T-helper 17 cell (primary cell): ENCODE data around the gene PPP3CA. TPM values are rescaled to one million over a fixed set of nuclear protein-coding genes. Genes with fewer than 3 reads are reported as not detected.
A peak's percentile ranks its signal among the peaks of the same experiment; 100 is the strongest.

Source experiments
- ATAC-seq: fragments of 150-1000 bp; cut with Tn5 transposase; 2 replicates; pipeline ENCODE4 v1.10.0; 2021; ENCODE audit warnings: mild to moderate bottlenecking, moderate library complexity
- DNase-seq, 3 donors: peaks; one replicate each; pipeline versions ENCODE4 v3.0.0 to v3.0.0-alpha.2; 2020 to 2021
- H3K9me3 ChIP-seq: one replicate; pipeline ENCODE4 v1.7.0; 2013; ENCODE audit warnings: low read length, mild to moderate bottlenecking; ENCODE audit not compliant: control insufficient read depth, poor library complexity, severe bottlenecking
- H3K27ac Mint-ChIP-seq: one replicate; pipeline ENCODE4 v1.8.0; 2022; ENCODE audit warnings: mild to moderate bottlenecking, moderate library complexity, mixed read lengths
- H3K27me3 Mint-ChIP-seq: one replicate; pipeline ENCODE4 v1.8.0; 2022; ENCODE audit warnings: mixed read lengths
- H3K36me3 Mint-ChIP-seq: one replicate; pipeline ENCODE4 v1.8.0; 2022; ENCODE audit warnings: low read depth, mixed read lengths
- H3K4me1 Mint-ChIP-seq: one replicate; pipeline ENCODE4 v1.8.0; 2022; ENCODE audit warnings: mild to moderate bottlenecking, mixed read lengths
- H3K4me3 Mint-ChIP-seq: one replicate; pipeline ENCODE4 v1.8.0; 2022; ENCODE audit warnings: mild to moderate bottlenecking, moderate library complexity, mixed read lengths
- total RNA-seq, 4 donors: library from RNA in 2 of 4; stranded (reverse) in 2 of 4; gene quantifications; one replicate each; pipeline ENCODE4 v1.2.3 and lab custom pipeline; 2022 to 2026

The PPP3CA gene
- total RNA-seq, 2 donors from 2014 or later = 28.4 to 36.9 TPM

GRCh38 chr4:101158507-101158906 lies 188.8 kb downstream of the PPP3CA start:
- peaks cover 32% of the 10 kb centered on the region for H3K4me1 Mint-ChIP-seq

GRCh38 chr4:101158134-101158482 lies 189.2 kb downstream of the PPP3CA start:
- no peaks in the 10 kb centered on the region for H3K27me3 Mint-ChIP-seq
- no peaks in the 10 kb centered on the region for H3K9me3 ChIP-seq
- ATAC-seq = no peak
- H3K36me3 Mint-ChIP-seq = no peaks in the 10 kb centered on the region
- no peak for DNase-seq
- no peak overlapping the region for H3K27ac Mint-ChIP-seq
- H3K4me3 Mint-ChIP-seq = no peak overlapping the region
- peaks cover 34% of the 10 kb centered on the region for H3K4me1 Mint-ChIP-seq

More at GRCh38 chr4:101158507-101158906, 188.8 kb downstream of the PPP3CA start:
- H3K36me3 Mint-ChIP-seq = no peaks in the 10 kb centered on the region
- no peak overlapping the region for H3K4me3 Mint-ChIP-seq
- H3K9me3 ChIP-seq = no peaks in the 10 kb centered on the region
- H3K27ac Mint-ChIP-seq = no peak overlapping the region
- ATAC-seq (no peak), DNase-seq (no peak)
- H3K27me3 Mint-ChIP-seq = no peaks in the 10 kb centered on the region

- Mint-ChIP-seq H3K4me1 (peaks cover 34% of the 10 kb centered on the region), H3K27me3 (no peaks in the 10 kb centered on the region), H3K36me3 (no peaks in the 10 kb centered on the region), H3K4me3 (peak overlapping the region; percentile 52), H3K27ac (peak overlapping the region; percentile 14)
- ATAC-seq (no peak), DNase-seq (no peak)
- no peaks in the 10 kb centered on the region for H3K9me3 ChIP-seq
Measured at GRCh38 chr4:101157415-101158133, 189.8 kb downstream of the PPP3CA start.

GRCh38 chr4:101156619-101157310 lies 190.6 kb downstream of the PPP3CA start:
- peak overlapping the region; percentile 52 for H3K4me3 Mint-ChIP-seq
- H3K27me3 Mint-ChIP-seq = no peaks in the 10 kb centered on the region
- peaks cover 34% of the 10 kb centered on the region for H3K4me1 Mint-ChIP-seq

GRCh38 chr4:101155945-101156344 lies 191.4 kb downstream of the PPP3CA start:
- peak overlapping the region; percentile 41 for H3K27ac Mint-ChIP-seq
- H3K36me3 Mint-ChIP-seq = no peaks in the 10 kb centered on the region
- DNase-seq (no peak), ATAC-seq (no peak)
- no peaks in the 10 kb centered on the region for H3K9me3 ChIP-seq
- H3K4me3 Mint-ChIP-seq = no peak overlapping the region
- H3K27me3 Mint-ChIP-seq = no peaks in the 10 kb centered on the region
- peaks cover 30% of the 10 kb centered on the region for H3K4me1 Mint-ChIP-seq

More at GRCh38 chr4:101156619-101157310, 190.6 kb downstream of the PPP3CA start:
- no peaks in the 10 kb centered on the region for H3K9me3 ChIP-seq
- ATAC-seq (no peak), DNase-seq (no peak)
- Mint-ChIP-seq H3K36me3 (no peaks in the 10 kb centered on the region), H3K27ac (peak overlapping the region; percentile 14)

GRCh38 chr4:101155368-101155767 lies 192.0 kb downstream of the PPP3CA start:
- Mint-ChIP-seq H3K4me1 (peaks cover 30% of the 10 kb centered on the region), H3K36me3 (no peaks in the 10 kb centered on the region), H3K27ac (no peak overlapping the region), H3K27me3 (no peaks in the 10 kb centered on the region), H3K4me3 (no peak overlapping the region)
- no peaks in the 10 kb centered on the region for H3K9me3 ChIP-seq
- DNase-seq = no peak
- no peak for ATAC-seq

- no peaks in the 10 kb centered on the region for H3K9me3 ChIP-seq
- no peak for ATAC-seq
- H3K4me1 Mint-ChIP-seq = peaks cover 32% of the 10 kb centered on the region
Measured at GRCh38 chr4:101153653-101154052, 193.7 kb downstream of the PPP3CA start.

GRCh38 chr4:101152521-101152920 lies 194.8 kb downstream of the PPP3CA start:
- no peak for ATAC-seq
- Mint-ChIP-seq H3K4me1 (peaks cover 27% of the 10 kb centered on the region), H3K27me3 (no peaks in the 10 kb centered on the region), H3K36me3 (no peaks in the 10 kb centered on the region), H3K4me3 (no peak overlapping the region), H3K27ac (no peak overlapping the region)
- no peaks in the 10 kb centered on the region for H3K9me3 ChIP-seq
- no peak for DNase-seq

More at GRCh38 chr4:101153653-101154052, 193.7 kb downstream of the PPP3CA start:
- no peaks in the 10 kb centered on the region for H3K36me3 Mint-ChIP-seq
- H3K27ac Mint-ChIP-seq = peak overlapping the region; percentile 19
- DNase-seq = no peak
- H3K27me3 Mint-ChIP-seq = no peaks in the 10 kb centered on the region
- H3K4me3 Mint-ChIP-seq = no peak overlapping the region

- Mint-ChIP-seq H3K36me3 (no peaks in the 10 kb centered on the region), H3K4me1 (peaks cover 12% of the 10 kb centered on the region), H3K27ac (no peak overlapping the region), H3K4me3 (no peak overlapping the region), H3K27me3 (no peaks in the 10 kb centered on the region)
- no peaks in the 10 kb centered on the region for H3K9me3 ChIP-seq
- no peak for ATAC-seq
- no peak for DNase-seq
Measured at GRCh38 chr4:101148551-101148950, 198.8 kb downstream of the PPP3CA start.

GRCh38 chr4:101147283-101147682 lies 200.0 kb downstream of the PPP3CA start:
- no peak for DNase-seq
- ATAC-seq = no peak

GRCh38 chr4:101145021-101145420 lies 202.3 kb downstream of the PPP3CA start:
- Mint-ChIP-seq H3K4me3 (no peak overlapping the region), H3K4me1 (peaks cover 24% of the 10 kb centered on the region), H3K27me3 (no peaks in the 10 kb centered on the region), H3K36me3 (no peaks in the 10 kb centered on the region), H3K27ac (no peak overlapping the region)
- no peaks in the 10 kb centered on the region for H3K9me3 ChIP-seq
- ATAC-seq = no peak
- no peak for DNase-seq

More at GRCh38 chr4:101147283-101147682, 200.0 kb downstream of the PPP3CA start:
- Mint-ChIP-seq H3K27ac (no peak overlapping the region), H3K27me3 (no peaks in the 10 kb centered on the region), H3K36me3 (no peaks in the 10 kb centered on the region), H3K4me3 (no peak overlapping the region), H3K4me1 (peaks cover 18% of the 10 kb centered on the region)
- no peaks in the 10 kb centered on the region for H3K9me3 ChIP-seq

GRCh38 chr4:101142259-101142658 lies 205.1 kb downstream of the PPP3CA start:
- peaks cover 32% of the 10 kb centered on the region for H3K4me1 Mint-ChIP-seq
- H3K4me3 Mint-ChIP-seq = no peak overlapping the region
- H3K9me3 ChIP-seq = no peaks in the 10 kb centered on the region
- no peak for ATAC-seq
- H3K27me3 Mint-ChIP-seq = no peaks in the 10 kb centered on the region
- H3K27ac Mint-ChIP-seq = no peak overlapping the region
- DNase-seq = no peak
- H3K36me3 Mint-ChIP-seq = no peaks in the 10 kb centered on the region

- Mint-ChIP-seq H3K36me3 (no peaks in the 10 kb centered on the region), H3K4me3 (no peak overlapping the region), H3K27ac (no peak overlapping the region), H3K4me1 (peaks cover 34% of the 10 kb centered on the region), H3K27me3 (no peaks in the 10 kb centered on the region)
- no peak for DNase-seq
- H3K9me3 ChIP-seq = no peaks in the 10 kb centered on the region
- ATAC-seq = no peak
Measured at GRCh38 chr4:101141855-101142254, 205.5 kb downstream of the PPP3CA start.

- peaks cover 35% of the 10 kb centered on the region for H3K4me1 Mint-ChIP-seq
- no peak overlapping the region for H3K27ac Mint-ChIP-seq
- no peaks in the 10 kb centered on the region for H3K36me3 Mint-ChIP-seq
- H3K27me3 Mint-ChIP-seq = no peaks in the 10 kb centered on the region
- no peak overlapping the region for H3K4me3 Mint-ChIP-seq
- ATAC-seq (no peak), DNase-seq (no peak)
- H3K9me3 ChIP-seq = no peaks in the 10 kb centered on the region
Measured at GRCh38 chr4:101141230-101141629, 206.1 kb downstream of the PPP3CA start.
